ACC112 (cell line): ENCODE results near the gene RBM23.

Experiments used
- H2AFZ ChIP-seq: fragments of 200-600 bp; sonication (generic); one replicate; pipeline ENCODE4 v1.6.0; 2017; ENCODE audit warnings: antibody characterized with exemption, low read length; ENCODE audit not compliant: unreplicated experiment
- H3K27ac ChIP-seq: fragments of 200-600 bp; sonication (generic); 2 replicates; pipeline ENCODE4 v1.5.1; 2014; ENCODE audit warnings: low read depth, mild to moderate bottlenecking, antibody characterized with exemption, low read length, moderate library complexity
- H3K27me3 ChIP-seq: fragments of 200-600 bp; sonication (generic); 2 replicates; pipeline ENCODE4 v1.6.1; 2014; ENCODE audit warnings: mild to moderate bottlenecking, antibody characterized with exemption, low read length, moderate library complexity, mixed read lengths; ENCODE audit not compliant: insufficient read depth
- H3K36me3 ChIP-seq: fragments of 200-600 bp; sonication (generic); 2 replicates; pipeline ENCODE4 v1.6.1; 2016; ENCODE audit warnings: mild to moderate bottlenecking, antibody characterized with exemption, low read length, moderate library complexity, mixed read lengths; ENCODE audit not compliant: insufficient read depth
- H3K4me1 ChIP-seq: fragments of 200-600 bp; sonication (generic); one replicate; pipeline ENCODE4 v1.6.1; 2016; ENCODE audit warnings: low read length, mixed read lengths; ENCODE audit not compliant: insufficient read depth, unreplicated experiment, control insufficient read depth
- H3K4me3 ChIP-seq: fragments of 200-600 bp; sonication (generic); 2 replicates; pipeline ENCODE4 v1.5.1; 2014; ENCODE audit warnings: mild to moderate bottlenecking, low read depth, low read length
- H3K79me2 ChIP-seq: fragments of 200-600 bp; sonication (generic); one replicate; pipeline ENCODE4 v1.6.0; 2016; ENCODE audit warnings: low read length; ENCODE audit not compliant: control insufficient read depth, unreplicated experiment, insufficient read depth

Gene RBM23

DNA sequence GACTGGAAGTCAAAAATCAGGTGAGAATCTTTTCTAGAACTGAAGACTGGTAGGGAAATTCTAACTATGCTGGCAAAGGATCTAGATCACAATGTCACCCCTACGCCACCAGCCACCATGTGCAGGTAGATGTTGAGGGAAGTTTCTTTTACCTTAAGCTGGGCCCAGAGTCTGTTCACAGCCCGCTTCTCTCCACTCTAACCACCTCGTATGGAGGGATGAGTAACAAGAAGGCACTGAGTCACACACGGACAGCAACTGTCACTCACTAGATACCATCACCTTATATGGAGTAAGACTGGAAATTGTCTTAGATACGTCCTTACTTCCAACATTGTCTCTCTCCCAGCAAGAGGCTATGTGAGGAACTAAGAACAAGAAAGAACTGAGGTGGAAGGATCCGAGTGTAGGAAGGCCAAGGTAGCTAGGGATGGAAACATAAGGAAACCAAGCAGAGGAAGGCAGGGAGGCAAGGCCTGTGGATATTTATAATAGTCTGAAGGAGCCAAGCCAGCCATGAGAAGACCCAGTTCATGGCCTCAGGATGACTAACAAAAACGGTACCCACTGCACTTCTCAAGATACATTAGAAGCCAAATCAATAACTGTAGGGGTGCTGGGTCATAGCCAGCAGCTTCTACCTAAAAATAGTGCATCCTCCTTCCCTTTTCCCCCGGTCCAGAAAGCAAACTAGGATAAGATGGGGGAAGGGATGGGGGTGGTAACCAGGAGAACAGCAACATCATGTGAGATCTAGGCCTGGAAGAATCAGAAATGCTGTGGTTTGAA lies 20.5 kb downstream of the RBM23 start:
- H3K4me3 ChIP-seq = no peak overlapping the region
- peak overlapping the region; percentile 71 for H2AFZ ChIP-seq
- no peaks in the 10 kb centered on the region for H3K79me2 ChIP-seq
- no peaks in the 10 kb centered on the region for H3K27me3 ChIP-seq
- H3K36me3 ChIP-seq = 0 out of 2 replicates have a peak, but pooled peaks cover 2% of the 10 kb centered on the region
- H3K27ac ChIP-seq = peak overlapping the region; percentile 73
- peaks cover 14% of the 10 kb centered on the region for H3K4me1 ChIP-seq

DNA sequence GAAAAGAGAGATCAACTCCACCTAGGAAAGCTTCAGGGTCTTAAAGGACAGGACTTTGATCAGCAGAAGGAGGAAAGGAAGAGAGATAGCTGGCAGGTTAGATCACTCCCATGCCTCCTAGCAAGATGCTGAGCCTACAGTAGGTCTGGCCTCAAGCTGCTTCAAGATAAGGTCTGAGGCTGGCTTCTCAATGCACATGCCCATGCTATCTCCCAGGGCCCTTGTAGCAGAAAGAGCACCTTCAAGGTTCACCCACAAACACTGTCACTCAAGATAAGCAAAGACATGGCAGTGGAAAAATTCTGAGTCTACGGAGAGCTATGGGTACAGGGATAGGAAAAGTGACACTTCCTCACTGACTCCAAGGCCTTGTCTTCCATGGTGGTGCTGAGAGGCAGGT lies 21.6 kb downstream of the RBM23 start:
- peaks cover 14% of the 10 kb centered on the region for H3K4me1 ChIP-seq
- no peak overlapping the region for H2AFZ ChIP-seq

DNA sequence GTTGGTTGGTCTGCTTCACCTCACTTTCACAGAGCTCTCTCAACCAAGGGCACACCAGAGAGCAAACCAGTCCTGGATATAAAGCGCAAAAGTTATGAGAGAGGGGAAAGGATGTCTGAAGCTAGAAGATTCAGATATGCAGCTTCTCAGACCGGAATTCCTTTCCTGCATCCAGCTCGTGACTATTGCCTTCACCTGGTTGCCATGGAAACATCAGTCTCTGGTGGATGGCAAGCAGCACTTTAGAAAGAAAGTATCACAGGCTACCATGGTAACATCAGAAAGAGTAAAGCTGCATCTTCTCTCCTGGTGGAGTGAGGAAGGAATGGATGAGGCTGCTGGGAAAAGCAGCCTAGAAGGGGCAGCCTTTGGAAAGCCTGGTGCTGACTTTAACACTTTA lies 22.2 kb downstream of the RBM23 start:
- Histone ChIP-seq H3K27me3 (no peaks in the 10 kb centered on the region), H3K4me1 (peaks cover 14% of the 10 kb centered on the region), H2AFZ (no peak overlapping the region), H3K27ac (no peak overlapping the region), H3K79me2 (no peaks in the 10 kb centered on the region), H3K4me3 (no peak overlapping the region), H3K36me3 (no peaks in the 10 kb centered on the region)

More for the DNA sequence above, 21.6 kb downstream of the RBM23 start:
- H3K4me3 ChIP-seq = no peak overlapping the region
- peak overlapping the region; percentile 73 for H3K27ac ChIP-seq
- H3K27me3 ChIP-seq = no peaks in the 10 kb centered on the region
- H3K79me2 ChIP-seq = no peaks in the 10 kb centered on the region
- 0 out of 2 replicates have a peak, but pooled peaks cover 1% of the 10 kb centered on the region for H3K36me3 ChIP-seq

DNA sequence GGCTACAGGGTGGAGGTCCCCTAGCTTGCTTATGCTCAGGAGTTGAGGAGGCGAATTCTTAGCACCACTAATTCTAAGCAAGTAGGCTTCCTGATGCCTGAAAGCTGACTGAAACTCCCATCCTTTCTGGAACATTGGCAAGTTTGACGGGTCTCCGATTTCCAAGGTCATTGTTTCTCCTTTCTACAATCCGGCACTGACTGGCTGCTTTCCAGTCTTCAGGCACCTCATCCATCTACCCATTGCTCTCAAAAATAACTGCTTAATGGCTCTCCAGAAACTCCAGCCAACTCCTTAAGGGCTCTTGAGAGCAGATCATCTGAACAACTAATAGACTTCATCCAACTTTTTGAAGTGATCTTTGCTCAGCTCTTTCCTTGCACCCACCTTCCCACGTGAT lies 22.6 kb downstream of the RBM23 start:
- Histone ChIP-seq H3K27ac (no peak overlapping the region), H3K4me3 (no peak overlapping the region), H2AFZ (no peak overlapping the region), H3K36me3 (no peaks in the 10 kb centered on the region), H3K4me1 (peaks cover 14% of the 10 kb centered on the region), H3K27me3 (no peaks in the 10 kb centered on the region), H3K79me2 (no peaks in the 10 kb centered on the region)

DNA sequence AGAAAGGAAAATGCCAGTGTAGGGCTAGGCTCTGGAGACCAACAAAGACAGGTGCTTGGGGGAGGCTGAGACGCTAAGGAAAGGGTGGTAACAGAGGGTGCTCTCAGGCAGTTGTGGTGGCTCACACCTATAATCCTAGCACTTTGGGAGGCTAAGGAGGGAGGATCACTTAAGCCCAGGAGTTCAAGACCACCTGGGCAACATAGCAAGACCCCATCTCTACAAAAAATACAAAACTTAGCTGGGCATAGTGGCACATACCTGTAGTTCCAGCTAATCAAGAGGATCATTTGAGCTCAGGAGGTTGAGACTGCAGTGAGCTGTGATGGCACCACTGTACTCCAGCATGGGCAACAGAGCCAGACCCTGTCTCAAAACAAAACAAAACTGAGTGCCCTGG lies 23.5 kb downstream of the RBM23 start:
- Histone ChIP-seq H2AFZ (no peak overlapping the region), H3K4me3 (no peak overlapping the region), H3K36me3 (no peaks in the 10 kb centered on the region), H3K79me2 (no peaks in the 10 kb centered on the region), H3K27me3 (no peaks in the 10 kb centered on the region), H3K4me1 (peaks cover 14% of the 10 kb centered on the region), H3K27ac (no peak overlapping the region)

DNA sequence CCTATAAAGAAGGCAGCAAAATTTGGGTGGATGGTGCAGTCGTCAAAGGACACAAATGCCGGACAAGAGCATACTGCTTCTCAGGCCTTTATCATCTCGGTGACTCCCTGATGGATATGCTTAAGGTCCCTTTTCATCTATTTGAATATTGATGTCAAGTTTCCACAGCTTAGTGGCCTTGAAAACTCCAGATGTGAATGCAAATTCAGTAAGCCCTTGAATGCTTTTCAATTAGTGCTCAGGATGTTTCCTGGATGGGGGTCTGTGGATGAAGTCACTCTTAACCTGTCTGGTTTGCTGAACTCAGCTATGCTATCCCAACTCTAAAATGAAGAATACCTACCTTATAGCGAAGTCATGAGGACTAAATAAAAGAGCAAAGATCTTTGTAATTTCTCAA lies 25.2 kb downstream of the RBM23 start:
- Histone ChIP-seq H2AFZ (no peak overlapping the region), H3K27ac (no peak overlapping the region), H3K36me3 (no peaks in the 10 kb centered on the region), H3K27me3 (no peaks in the 10 kb centered on the region), H3K79me2 (no peaks in the 10 kb centered on the region), H3K4me1 (peaks cover 10% of the 10 kb centered on the region), H3K4me3 (no peak overlapping the region)

DNA sequence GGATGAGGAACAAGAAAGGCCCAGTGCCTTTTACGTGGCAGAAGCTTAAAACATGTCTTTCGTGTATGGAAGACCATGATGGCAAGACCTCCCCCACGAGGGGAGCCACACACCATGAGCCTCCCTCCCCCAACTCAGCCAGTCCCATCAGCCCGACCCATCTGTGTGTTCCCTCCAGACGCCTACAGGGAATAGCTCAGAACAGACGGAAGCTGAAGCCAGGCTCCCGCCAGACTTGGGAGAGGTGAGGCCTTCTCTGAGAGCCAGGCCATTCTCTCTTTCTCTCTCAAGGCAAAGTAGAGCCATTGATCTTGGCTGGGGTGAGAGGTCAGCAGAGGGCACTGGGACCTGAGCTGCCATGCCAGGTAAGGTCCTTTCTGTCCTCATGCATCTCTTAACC lies 26.5 kb downstream of the RBM23 start:
- Histone ChIP-seq H3K36me3 (no peaks in the 10 kb centered on the region), H3K4me1 (peaks cover 7% of the 10 kb centered on the region), H3K27ac (no peak overlapping the region), H3K4me3 (no peak overlapping the region), H3K79me2 (no peaks in the 10 kb centered on the region), H2AFZ (no peak overlapping the region), H3K27me3 (no peaks in the 10 kb centered on the region)

DNA sequence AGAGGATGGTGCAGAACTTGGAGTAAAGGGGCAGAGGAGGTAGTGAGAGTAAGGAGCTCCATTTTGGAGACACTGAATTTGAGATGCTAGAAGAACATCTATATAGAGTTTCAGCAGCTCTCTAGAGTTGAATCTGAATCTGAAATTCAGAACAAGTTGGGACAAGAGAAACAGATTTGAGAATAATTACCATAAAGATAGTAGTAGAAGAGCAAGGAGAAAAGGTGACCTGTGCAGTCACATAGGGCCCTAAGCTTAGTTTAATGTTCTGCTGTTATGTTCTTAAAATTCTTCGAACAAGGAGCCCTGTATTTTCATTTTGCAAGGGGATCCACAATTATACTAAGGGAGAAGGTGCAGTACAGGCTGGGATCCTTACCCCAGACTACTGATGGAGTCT lies 28.5 kb downstream of the RBM23 start:
- H3K4me3 ChIP-seq = no peak overlapping the region
- H3K36me3 ChIP-seq = no peaks in the 10 kb centered on the region
- peaks cover 9% of the 10 kb centered on the region for H3K4me1 ChIP-seq
- H3K79me2 ChIP-seq = no peaks in the 10 kb centered on the region
- no peak overlapping the region for H3K27ac ChIP-seq
- H2AFZ ChIP-seq = no peak overlapping the region
- H3K27me3 ChIP-seq = no peaks in the 10 kb centered on the region

DNA sequence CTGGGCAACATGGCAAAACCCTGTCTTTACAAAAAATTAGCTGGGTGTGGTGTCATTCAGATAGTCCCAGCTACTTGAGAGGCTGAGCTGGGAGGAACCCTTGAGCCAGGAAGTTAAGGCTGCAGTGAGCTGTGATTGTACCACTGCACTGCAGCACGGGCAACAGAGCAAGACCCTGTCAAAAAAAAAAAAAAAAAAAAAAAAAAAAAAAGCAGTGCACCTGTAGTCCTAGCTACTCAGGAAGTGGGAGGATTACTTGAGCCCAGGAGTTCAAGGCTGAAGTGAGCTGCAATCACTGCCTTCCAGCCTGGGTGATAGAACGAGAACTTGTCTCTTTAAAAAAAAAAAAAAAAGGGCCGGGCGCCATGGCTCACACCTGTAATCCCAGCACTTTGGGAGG lies 30.3 kb downstream of the RBM23 start:
- H3K36me3 ChIP-seq = no peaks in the 10 kb centered on the region
- H3K4me1 ChIP-seq = peaks cover 9% of the 10 kb centered on the region
- no peaks in the 10 kb centered on the region for H3K27me3 ChIP-seq
- H2AFZ ChIP-seq = no peak overlapping the region
- H3K79me2 ChIP-seq = no peaks in the 10 kb centered on the region
- no peak overlapping the region for H3K4me3 ChIP-seq
- H3K27ac ChIP-seq = no peak overlapping the region

DNA sequence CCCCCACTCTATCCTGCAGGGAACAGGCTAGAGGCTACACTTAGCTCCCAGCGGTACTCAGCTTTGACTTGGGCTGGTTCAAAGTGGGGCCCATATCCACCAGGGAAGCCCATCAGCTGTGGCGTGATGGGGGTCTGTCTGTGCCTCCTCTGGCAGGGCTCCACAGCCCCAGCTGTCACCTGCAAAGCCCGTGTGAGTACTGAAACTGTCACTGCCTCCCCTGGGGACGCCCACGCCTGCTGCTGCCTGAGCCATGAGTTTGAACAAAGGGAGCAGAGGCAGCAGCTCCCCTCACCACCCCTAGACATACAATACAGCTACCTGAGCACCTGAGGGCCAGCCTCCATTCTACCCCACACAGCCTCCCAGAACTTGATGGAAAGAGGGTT lies 31.0 kb downstream of the RBM23 start:
- H3K27ac ChIP-seq = no peak overlapping the region
- H3K36me3 ChIP-seq = no peaks in the 10 kb centered on the region
- H3K79me2 ChIP-seq = no peaks in the 10 kb centered on the region
- H3K4me3 ChIP-seq = peak overlapping the region; percentile 92
- no peaks in the 10 kb centered on the region for H3K27me3 ChIP-seq
- no peak overlapping the region for H2AFZ ChIP-seq
- H3K4me1 ChIP-seq = peaks cover 9% of the 10 kb centered on the region

DNA sequence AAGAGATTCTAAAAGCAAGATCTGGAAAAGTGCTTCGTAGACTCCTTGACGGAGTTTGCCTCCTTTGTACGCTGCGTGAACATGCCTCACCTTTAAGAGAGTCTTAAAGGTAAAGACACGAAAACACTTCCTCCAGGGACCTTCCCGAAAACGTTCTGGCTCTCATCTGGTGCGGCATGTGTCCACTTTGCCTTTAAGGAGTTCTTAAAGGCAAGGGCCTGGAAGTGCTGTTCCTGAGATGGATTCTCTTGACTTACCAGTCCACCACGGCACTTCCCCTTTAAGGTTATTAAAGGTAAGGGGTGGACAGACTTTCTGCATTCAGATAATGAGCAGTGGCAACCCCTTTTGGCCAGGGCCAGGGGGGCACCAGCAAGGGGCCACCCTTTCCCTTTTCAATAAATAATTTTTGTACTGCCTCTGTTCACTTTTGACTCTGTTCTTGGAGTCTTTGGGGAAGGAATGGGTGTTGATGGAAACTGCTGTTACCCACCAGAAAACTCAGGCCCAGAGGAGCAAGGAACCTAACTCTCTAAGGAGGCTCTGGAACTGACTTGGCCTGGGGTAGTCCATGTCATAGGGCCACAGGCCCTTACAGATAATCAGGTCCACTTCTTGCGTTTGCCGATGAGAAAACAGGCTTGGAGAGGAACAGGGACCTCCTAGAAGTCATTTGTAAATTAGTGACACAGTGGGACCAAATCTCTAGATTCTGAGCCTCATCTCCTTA lies 31.5 kb downstream of the RBM23 start:
- Histone ChIP-seq H3K4me3 (peak overlapping the region; percentile 92), H3K4me1 (peaks cover 13% of the 10 kb centered on the region), H3K27ac (peak overlapping the region; percentile 62), H3K27me3 (no peaks in the 10 kb centered on the region), H2AFZ (peak overlapping the region; percentile 90), H3K36me3 (no peaks in the 10 kb centered on the region), H3K79me2 (no peaks in the 10 kb centered on the region)
